ENCODE results near the gene OR51I1.

DNA sequence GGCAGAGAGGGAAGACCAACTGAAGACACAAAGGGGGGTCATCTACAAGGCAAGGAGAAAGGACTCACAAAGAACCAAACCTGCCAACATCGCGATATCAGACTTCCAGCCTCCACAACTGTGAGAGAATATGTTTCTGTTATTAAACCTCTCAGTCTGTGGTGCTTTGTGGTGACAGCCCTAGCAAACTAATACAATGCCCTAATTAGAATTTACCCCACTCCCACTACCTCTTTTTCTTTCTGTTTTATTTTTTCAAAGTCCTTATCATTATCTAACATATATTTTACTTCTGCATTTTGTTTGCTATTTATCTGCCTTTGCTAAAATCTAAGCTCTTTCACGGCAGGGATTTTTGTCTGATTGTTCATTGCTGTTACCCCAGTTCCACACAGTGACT lies 44.7 kb upstream of the OR51I1 start:
- TF ChIP-seq, protein P1, sequence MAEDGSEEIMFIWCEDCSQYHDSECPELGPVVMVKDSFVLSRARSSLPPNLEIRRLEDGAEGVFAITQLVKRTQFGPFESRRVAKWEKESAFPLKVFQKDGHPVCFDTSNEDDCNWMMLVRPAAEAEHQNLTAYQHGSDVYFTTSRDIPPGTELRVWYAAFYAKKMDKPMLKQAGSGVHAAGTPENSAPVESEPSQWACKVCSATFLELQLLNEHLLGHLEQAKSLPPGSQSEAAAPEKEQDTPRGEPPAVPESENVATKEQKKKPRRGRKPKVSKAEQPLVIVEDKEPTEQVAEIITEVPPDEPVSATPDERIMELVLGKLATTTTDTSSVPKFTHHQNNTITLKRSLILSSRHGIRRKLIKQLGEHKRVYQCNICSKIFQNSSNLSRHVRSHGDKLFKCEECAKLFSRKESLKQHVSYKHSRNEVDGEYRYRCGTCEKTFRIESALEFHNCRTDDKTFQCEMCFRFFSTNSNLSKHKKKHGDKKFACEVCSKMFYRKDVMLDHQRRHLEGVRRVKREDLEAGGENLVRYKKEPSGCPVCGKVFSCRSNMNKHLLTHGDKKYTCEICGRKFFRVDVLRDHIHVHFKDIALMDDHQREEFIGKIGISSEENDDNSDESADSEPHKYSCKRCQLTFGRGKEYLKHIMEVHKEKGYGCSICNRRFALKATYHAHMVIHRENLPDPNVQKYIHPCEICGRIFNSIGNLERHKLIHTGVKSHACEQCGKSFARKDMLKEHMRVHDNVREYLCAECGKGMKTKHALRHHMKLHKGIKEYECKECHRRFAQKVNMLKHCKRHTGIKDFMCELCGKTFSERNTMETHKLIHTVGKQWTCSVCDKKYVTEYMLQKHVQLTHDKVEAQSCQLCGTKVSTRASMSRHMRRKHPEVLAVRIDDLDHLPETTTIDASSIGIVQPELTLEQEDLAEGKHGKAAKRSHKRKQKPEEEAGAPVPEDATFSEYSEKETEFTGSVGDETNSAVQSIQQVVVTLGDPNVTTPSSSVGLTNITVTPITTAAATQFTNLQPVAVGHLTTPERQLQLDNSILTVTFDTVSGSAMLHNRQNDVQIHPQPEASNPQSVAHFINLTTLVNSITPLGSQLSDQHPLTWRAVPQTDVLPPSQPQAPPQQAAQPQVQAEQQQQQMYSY (CRISPR knock-in tag; IDR thresholded peaks at IDR 0.05): no peak
- TF ChIP-seq ZNF622 (IDR thresholded peaks at IDR 0.05): no peak
- TF ChIP-seq, protein P2, sequence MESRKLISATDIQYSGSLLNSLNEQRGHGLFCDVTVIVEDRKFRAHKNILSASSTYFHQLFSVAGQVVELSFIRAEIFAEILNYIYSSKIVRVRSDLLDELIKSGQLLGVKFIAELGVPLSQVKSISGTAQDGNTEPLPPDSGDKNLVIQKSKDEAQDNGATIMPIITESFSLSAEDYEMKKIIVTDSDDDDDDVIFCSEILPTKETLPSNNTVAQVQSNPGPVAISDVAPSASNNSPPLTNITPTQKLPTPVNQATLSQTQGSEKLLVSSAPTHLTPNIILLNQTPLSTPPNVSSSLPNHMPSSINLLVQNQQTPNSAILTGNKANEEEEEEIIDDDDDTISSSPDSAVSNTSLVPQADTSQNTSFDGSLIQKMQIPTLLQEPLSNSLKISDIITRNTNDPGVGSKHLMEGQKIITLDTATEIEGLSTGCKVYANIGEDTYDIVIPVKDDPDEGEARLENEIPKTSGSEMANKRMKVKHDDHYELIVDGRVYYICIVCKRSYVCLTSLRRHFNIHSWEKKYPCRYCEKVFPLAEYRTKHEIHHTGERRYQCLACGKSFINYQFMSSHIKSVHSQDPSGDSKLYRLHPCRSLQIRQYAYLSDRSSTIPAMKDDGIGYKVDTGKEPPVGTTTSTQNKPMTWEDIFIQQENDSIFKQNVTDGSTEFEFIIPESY (IDR thresholded peaks at IDR 0.05): no peak
- no peak for TF ChIP-seq ZNF24 (IDR thresholded peaks at IDR 0.05)
- TF ChIP-seq CREB1 (IDR thresholded peaks at IDR 0.05; ENCODE audit: low read depth): no peak
- no peak for TF ChIP-seq POLR2AphosphoS5 (IDR thresholded peaks at IDR 0.05; ENCODE audit: low read length)
- no peak for TF ChIP-seq BHLHE40 (IDR thresholded peaks at IDR 0.05; ENCODE audit: borderline replicate concordance in 1 of 2, low read depth in 2 of 2, low read length in 1 of 2)
- TF ChIP-seq, protein P3, sequence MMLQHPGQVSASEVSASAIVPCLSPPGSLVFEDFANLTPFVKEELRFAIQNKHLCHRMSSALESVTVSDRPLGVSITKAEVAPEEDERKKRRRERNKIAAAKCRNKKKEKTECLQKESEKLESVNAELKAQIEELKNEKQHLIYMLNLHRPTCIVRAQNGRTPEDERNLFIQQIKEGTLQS (IDR thresholded peaks at IDR 0.05; ENCODE audit: borderline replicate concordance, extremely low read depth, low read depth, low read length): no peak
- TF ChIP-seq TCF12 (IDR thresholded peaks at IDR 0.05; ENCODE audit: low read depth, low read length): no peak

Measured in GM12878 (cell line).